SK-N-SH treated with all-trans-retinoic acid at 6 μM for 48 hours (cell line): Measurements from ENCODE around the gene SHOX.

Source experiments
- BACH2 ChIP-seq: fragments of 250-450 bp; sonication (Bioruptor Pico); IDR thresholded peaks from 2 replicates; pipeline ENCODE4 v1.9.0; 2021; ENCODE audit warnings: mild to moderate bottlenecking, borderline replicate concordance
- GLIS3 ChIP-seq: fragments of 250-450 bp; sonication (Bioruptor Pico); IDR thresholded peaks from 2 replicates; pipeline ENCODE4 v1.5.0; 2020; ENCODE audit warnings: mild to moderate bottlenecking, moderate library complexity
- ISL1 ChIP-seq: fragments of 250-450 bp; sonication (Bioruptor Pico); IDR thresholded peaks from 2 replicates; pipeline ENCODE4 v2.1.2; 2022; ENCODE audit warnings: mild to moderate bottlenecking, moderate library complexity
- OSR1 ChIP-seq: fragments of 250-450 bp; sonication (Bioruptor Pico); IDR thresholded peaks from 2 replicates; pipeline ENCODE4 v1.8.0; 2022; ENCODE audit warnings: moderate library complexity, mild to moderate bottlenecking, inconsistent platforms
- TOX ChIP-seq: fragments of 250-450 bp; sonication (Bioruptor Pico); IDR thresholded peaks from 2 replicates; pipeline ENCODE4 v1.8.0; 2021; ENCODE audit warnings: mild to moderate bottlenecking, moderate library complexity, borderline replicate concordance
- ZFP3 ChIP-seq: fragments of 250-450 bp; sonication (Bioruptor Pico); IDR thresholded peaks from 2 replicates; pipeline ENCODE4 v1.5.0; 2020; ENCODE audit warnings: mild to moderate bottlenecking, moderate library complexity
- ZFP30 ChIP-seq: fragments of 450-650 bp; formaldehyde crosslinking; IDR thresholded peaks from 2 replicates; pipeline ENCODE4 v1.5.0; 2022; ENCODE audit warnings: mild to moderate bottlenecking, moderate library complexity
- ZNF70 ChIP-seq: fragments of 450-650 bp; formaldehyde crosslinking; IDR thresholded peaks from 2 replicates; pipeline ENCODE4 v1.5.0; 2020; ENCODE audit warnings: mild to moderate bottlenecking, moderate library complexity
- ZNF8 ChIP-seq: fragments of 450-650 bp; formaldehyde crosslinking; IDR thresholded peaks from 2 replicates; pipeline ENCODE4 v1.5.0; 2020; ENCODE audit warnings: mild to moderate bottlenecking, moderate library complexity
- TF ChIP-seq, protein P1 (sequence below): fragments of 250-450 bp; sonication (Bioruptor Pico); IDR thresholded peaks from 2 replicates; pipeline ENCODE4 v1.5.0; 2020; ENCODE audit warnings: mild to moderate bottlenecking, moderate library complexity
- TF ChIP-seq, protein P2 (sequence below): fragments of 250-450 bp; sonication (Bioruptor Pico); IDR thresholded peaks from 2 replicates; pipeline ENCODE4 v1.8.0; 2020; ENCODE audit warnings: mild to moderate bottlenecking, moderate library complexity, borderline replicate concordance

GRCh38 chrX:650811-651210, 20.2 kb downstream of the SHOX start:
- no peak for TF ChIP-seq GLIS3
- no peak for TF ChIP-seq BACH2 (CRISPR knock-in tag)
- TF ChIP-seq ISL1 = no peak
- no peak for TF ChIP-seq ZNF8 (CRISPR knock-in tag)
- TF ChIP-seq, protein P1, sequence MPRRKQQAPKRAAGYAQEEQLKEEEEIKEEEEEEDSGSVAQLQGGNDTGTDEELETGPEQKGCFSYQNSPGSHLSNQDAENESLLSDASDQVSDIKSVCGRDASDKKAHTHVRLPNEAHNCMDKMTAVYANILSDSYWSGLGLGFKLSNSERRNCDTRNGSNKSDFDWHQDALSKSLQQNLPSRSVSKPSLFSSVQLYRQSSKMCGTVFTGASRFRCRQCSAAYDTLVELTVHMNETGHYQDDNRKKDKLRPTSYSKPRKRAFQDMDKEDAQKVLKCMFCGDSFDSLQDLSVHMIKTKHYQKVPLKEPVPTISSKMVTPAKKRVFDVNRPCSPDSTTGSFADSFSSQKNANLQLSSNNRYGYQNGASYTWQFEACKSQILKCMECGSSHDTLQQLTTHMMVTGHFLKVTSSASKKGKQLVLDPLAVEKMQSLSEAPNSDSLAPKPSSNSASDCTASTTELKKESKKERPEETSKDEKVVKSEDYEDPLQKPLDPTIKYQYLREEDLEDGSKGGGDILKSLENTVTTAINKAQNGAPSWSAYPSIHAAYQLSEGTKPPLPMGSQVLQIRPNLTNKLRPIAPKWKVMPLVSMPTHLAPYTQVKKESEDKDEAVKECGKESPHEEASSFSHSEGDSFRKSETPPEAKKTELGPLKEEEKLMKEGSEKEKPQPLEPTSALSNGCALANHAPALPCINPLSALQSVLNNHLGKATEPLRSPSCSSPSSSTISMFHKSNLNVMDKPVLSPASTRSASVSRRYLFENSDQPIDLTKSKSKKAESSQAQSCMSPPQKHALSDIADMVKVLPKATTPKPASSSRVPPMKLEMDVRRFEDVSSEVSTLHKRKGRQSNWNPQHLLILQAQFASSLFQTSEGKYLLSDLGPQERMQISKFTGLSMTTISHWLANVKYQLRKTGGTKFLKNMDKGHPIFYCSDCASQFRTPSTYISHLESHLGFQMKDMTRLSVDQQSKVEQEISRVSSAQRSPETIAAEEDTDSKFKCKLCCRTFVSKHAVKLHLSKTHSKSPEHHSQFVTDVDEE (CRISPR knock-in tag) = no peak
- TF ChIP-seq, protein P2, sequence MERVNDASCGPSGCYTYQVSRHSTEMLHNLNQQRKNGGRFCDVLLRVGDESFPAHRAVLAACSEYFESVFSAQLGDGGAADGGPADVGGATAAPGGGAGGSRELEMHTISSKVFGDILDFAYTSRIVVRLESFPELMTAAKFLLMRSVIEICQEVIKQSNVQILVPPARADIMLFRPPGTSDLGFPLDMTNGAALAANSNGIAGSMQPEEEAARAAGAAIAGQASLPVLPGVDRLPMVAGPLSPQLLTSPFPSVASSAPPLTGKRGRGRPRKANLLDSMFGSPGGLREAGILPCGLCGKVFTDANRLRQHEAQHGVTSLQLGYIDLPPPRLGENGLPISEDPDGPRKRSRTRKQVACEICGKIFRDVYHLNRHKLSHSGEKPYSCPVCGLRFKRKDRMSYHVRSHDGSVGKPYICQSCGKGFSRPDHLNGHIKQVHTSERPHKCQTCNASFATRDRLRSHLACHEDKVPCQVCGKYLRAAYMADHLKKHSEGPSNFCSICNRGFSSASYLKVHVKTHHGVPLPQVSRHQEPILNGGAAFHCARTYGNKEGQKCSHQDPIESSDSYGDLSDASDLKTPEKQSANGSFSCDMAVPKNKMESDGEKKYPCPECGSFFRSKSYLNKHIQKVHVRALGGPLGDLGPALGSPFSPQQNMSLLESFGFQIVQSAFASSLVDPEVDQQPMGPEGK = no peak
- no peak for TF ChIP-seq OSR1
- TF ChIP-seq TOX = no peak
- no peak for TF ChIP-seq ZFP30
- TF ChIP-seq ZFP3 (CRISPR knock-in tag) = no peak
- TF ChIP-seq ZNF70 (CRISPR knock-in tag) = no peak
